AG09309 (cell line): ENCODE measurements around the gene PDE6A.

Source experiments
- DNase-seq: peaks from one replicate; pipeline ENCODE4 v3.0.0-alpha.2; 2010; ENCODE audit warnings: low read depth
- H3K4me3 ChIP-seq: 2 replicates; pipeline ENCODE4 v1.5.1; 2011; ENCODE audit warnings: mild to moderate bottlenecking, low read depth, low read length, moderate library complexity; ENCODE audit not compliant: control insufficient read depth
- TF ChIP-seq, protein P1 (sequence below): IDR thresholded peaks from 2 replicates; pipeline ENCODE4 v1.5.1; 2011; ENCODE audit warnings: mild to moderate bottlenecking, low read depth, low read length, inconsistent platforms; ENCODE audit not compliant: insufficient read depth, control insufficient read depth; ENCODE audit errors: missing control alignments

Gene PDE6A

DNA sequence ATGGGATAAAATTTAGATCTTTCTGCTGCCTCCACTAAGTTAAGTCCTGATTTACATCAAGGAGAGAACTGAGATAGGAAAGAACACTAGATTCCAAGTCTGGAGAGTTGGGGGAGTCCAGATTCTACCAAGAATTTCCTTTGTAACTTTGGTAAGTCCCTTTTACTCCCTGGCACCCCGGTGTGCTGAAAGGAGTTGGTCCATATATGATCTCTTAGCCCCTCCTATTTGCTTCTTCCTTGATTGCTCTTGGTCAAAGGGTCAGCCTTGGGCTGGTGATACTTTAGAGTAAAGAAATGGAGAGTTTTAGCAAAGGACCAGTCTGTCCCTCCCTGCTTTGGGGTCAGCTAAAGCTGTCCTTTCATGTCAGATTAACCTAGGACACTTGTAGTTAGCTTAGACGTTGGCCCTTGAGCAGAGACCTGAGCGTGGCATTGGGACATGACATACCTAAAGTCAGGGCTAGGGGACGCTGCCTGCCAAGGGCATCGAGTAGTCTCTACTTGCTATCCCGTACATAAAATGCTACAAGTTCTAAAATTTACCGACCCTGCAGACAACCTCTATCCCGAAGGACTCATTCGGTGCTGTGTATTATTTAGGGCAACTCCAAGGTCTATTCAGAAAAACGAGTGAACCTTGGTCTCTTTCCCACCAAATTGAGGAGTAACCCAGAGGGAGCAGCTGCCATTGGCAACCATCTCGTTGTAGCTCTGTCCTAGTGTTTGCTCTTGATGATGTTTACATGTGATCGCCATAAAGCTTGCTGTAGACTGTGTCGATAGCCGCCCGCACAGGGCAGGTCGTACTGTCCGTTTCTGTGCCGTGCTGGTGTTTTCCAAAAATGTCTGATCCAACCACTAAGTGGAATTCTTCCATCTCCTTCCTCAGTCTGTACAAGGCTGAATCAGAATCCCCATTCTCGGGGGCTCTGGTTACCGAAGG lies 94.4 kb downstream of the PDE6A start:
- TF ChIP-seq, protein P1, sequence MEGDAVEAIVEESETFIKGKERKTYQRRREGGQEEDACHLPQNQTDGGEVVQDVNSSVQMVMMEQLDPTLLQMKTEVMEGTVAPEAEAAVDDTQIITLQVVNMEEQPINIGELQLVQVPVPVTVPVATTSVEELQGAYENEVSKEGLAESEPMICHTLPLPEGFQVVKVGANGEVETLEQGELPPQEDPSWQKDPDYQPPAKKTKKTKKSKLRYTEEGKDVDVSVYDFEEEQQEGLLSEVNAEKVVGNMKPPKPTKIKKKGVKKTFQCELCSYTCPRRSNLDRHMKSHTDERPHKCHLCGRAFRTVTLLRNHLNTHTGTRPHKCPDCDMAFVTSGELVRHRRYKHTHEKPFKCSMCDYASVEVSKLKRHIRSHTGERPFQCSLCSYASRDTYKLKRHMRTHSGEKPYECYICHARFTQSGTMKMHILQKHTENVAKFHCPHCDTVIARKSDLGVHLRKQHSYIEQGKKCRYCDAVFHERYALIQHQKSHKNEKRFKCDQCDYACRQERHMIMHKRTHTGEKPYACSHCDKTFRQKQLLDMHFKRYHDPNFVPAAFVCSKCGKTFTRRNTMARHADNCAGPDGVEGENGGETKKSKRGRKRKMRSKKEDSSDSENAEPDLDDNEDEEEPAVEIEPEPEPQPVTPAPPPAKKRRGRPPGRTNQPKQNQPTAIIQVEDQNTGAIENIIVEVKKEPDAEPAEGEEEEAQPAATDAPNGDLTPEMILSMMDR = no peak
- H3K4me3 ChIP-seq = no peak overlapping the region
- no peak for DNase-seq

DNA sequence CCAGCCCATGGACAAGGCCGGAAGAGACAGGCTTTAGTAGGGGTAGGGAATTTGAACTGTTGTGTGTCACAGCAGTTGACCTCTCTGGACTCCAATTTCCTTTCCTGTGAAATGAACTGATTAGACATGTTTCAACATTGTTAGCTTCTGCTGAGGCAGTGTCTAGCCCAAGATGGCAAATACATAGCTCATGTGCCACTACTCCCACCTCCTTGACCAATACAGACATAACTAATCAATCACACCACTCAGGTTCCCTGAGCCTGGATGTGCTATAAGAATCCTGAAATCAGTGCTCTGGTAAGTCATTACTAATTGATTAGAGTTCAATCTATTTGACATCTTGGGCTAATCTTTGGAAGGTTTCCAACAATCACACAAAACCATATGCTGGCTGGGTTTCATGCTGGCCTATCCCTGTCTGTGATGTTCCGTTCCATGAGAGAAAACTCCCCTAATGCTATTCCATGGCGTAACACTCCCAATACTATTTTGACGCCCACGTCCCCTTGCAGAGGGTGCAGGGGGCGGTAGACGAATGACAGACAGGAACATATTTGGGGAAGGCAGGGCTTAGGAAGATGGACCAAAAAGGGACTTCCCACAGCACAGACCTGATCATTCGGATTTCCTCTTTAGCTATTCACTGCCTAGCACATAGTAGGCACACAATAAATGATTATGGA lies 95.2 kb downstream of the PDE6A start:
- DNase-seq = no peak
- TF ChIP-seq, protein P1 = no peak
- H3K4me3 ChIP-seq = no peak overlapping the region

DNA sequence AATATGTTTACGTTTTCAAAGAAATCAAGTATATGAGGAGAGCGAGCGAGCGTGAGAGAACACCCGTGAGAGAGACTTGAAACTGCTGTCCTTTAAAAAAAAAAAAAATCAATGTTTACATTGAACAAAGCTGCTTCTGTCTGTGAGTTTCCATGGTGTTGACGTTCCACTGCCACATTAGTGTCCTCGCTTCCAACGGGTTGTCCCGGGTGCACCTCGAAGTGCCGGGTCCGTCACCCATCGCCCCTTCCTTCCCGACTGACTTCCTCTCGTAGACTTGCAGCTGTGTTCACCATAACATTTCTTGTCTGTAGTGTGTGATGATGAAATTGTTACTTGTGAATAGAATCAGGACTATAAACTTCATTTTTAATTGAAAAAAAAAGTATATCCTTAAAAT lies 97.0 kb downstream of the PDE6A start:
- no peak for DNase-seq
- TF ChIP-seq, protein P1 = no peak
- H3K4me3 ChIP-seq = no peak overlapping the region

GRCh38 chr5:149846021-149846420 lies 98.6 kb downstream of the PDE6A start:
- TF ChIP-seq, protein P1 = no peak
- no peak overlapping the region for H3K4me3 ChIP-seq
- DNase-seq = no peak

- DNase-seq = no peak
- TF ChIP-seq, protein P1 = no peak
- no peak overlapping the region for H3K4me3 ChIP-seq
Observed at GRCh38 chr5:149845601-149846000, 99.0 kb downstream of the PDE6A start.

DNA sequence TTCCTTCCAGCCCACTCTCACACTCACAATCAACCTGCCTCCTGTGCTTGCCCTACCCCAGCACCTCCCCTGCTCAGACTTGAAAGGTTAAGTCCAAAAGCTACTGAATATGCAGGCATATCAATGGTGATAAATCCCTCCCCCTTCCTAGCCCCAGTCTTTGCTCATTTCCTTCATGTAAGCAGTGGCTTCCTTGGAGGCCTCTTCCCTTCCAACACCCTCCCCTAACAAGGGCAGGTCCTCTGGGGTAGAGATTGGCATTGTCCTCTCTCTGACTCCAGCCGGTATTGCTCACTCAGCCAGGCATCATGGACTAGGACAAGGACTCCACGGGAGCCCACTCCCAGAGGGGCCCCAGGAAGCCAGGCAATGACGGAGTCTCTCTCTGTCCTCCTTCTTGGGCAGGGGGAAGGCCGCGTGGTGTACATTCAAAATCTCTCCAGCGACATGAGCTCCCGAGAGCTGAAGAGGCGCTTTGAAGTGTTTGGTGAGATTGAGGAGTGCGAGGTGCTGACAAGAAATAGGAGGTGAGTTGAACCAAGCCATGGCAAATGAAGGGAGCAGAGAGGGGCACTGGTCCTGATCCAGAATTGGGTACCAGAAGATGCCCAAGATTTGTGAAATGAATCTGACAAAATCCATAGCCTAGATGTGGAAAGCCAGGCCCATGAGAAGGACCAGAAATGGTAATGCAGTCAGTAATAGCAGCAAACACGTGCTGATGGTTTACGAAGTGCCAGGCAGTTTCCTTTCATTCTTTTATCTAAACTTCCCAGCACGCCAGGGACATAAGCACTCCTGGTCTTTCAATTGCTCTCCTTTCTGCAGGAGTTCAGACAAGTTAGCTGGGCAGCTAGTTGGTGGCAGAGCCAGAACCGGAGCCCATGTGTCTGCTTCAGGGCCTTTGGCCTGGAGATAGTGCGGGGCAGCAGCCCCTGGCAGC lies 102.5 kb downstream of the PDE6A start:
- DNase-seq = no peak
- TF ChIP-seq, protein P1 = no peak
- H3K4me3 ChIP-seq = no peak overlapping the region
